Astrocyte (in vitro differentiated cells and primary cell): Measurements from ENCODE around the gene ACAT2. TPM values are rescaled to one million over a fixed set of nuclear protein-coding genes. Genes with fewer than 3 reads are reported as not detected.

Experiments
- DNase-seq: peaks from one replicate; pipeline ENCODE4 v3.0.0-alpha.2; 2010; ENCODE audit warnings: low read depth
- FAIRE-seq: peaks from 2 replicates; lab custom pipeline; 2011; peaks lifted over from hg19 to GRCh38; lab: Jason Lieb, UNC
- H2AFZ ChIP-seq: 2 replicates; pipeline ENCODE4 v1.6.0; 2012; ENCODE audit warnings: low read depth, low read length, inconsistent platforms
- H3K27ac ChIP-seq: 2 replicates; pipeline ENCODE4 v1.5.1; 2011; ENCODE audit warnings: low read depth, low read length, inconsistent platforms
- H3K27me3 ChIP-seq: 2 replicates; pipeline ENCODE4 v1.6.0; 2011; ENCODE audit warnings: low read length, inconsistent platforms; ENCODE audit not compliant: insufficient read depth
- H3K36me3 ChIP-seq: 2 replicates; pipeline ENCODE4 v1.5.1; 2011; ENCODE audit warnings: low read length, inconsistent platforms; ENCODE audit not compliant: insufficient read depth
- H3K4me1 ChIP-seq: 2 replicates; pipeline ENCODE4 v1.5.1; 2011; ENCODE audit warnings: low read length, inconsistent platforms; ENCODE audit not compliant: insufficient read depth
- H3K4me2 ChIP-seq: 2 replicates; pipeline ENCODE4 v1.6.0; 2012; ENCODE audit warnings: low read length, inconsistent platforms
- H3K4me3 ChIP-seq: 2 replicates; pipeline ENCODE4 v1.5.1; 2011; ENCODE audit warnings: low read depth, mild to moderate bottlenecking, low read length, inconsistent platforms; ENCODE audit not compliant: insufficient read depth
- H3K79me2 ChIP-seq: 2 replicates; pipeline ENCODE4 v1.6.0; 2012; ENCODE audit warnings: mild to moderate bottlenecking, low read length, inconsistent platforms; ENCODE audit not compliant: insufficient read depth
- H3K9ac ChIP-seq: 2 replicates; pipeline ENCODE4 v1.6.0; 2012; ENCODE audit warnings: mild to moderate bottlenecking, low read length, inconsistent platforms
- H3K9me3 ChIP-seq: 2 replicates; pipeline ENCODE4 v1.5.1; 2012; ENCODE audit warnings: low read depth, mild to moderate bottlenecking, low read length, inconsistent platforms; ENCODE audit not compliant: insufficient read depth
- H4K20me1 ChIP-seq: 2 replicates; pipeline ENCODE4 v1.6.0; 2012; ENCODE audit warnings: low read length, inconsistent platforms; ENCODE audit not compliant: insufficient read depth
- H3K27ac Mint-ChIP-seq: one replicate; pipeline ENCODE4 v1.8.0; 2021; ENCODE audit warnings: mild to moderate bottlenecking, mixed read lengths; ENCODE audit not compliant: unreplicated experiment
- H3K27me3 Mint-ChIP-seq: one replicate; pipeline ENCODE4 v1.8.0; 2021; ENCODE audit warnings: low read depth, mixed read lengths; ENCODE audit not compliant: unreplicated experiment
- H3K36me3 Mint-ChIP-seq: one replicate; pipeline ENCODE4 v1.8.0; 2021; ENCODE audit warnings: low read depth, mixed read lengths; ENCODE audit not compliant: unreplicated experiment
- H3K4me1 Mint-ChIP-seq: one replicate; pipeline ENCODE4 v1.8.0; 2021; ENCODE audit warnings: low read depth, mixed read lengths; ENCODE audit not compliant: unreplicated experiment
- H3K4me3 Mint-ChIP-seq: one replicate; pipeline ENCODE4 v1.8.0; 2021; ENCODE audit warnings: mild to moderate bottlenecking, moderate library complexity, mixed read lengths; ENCODE audit not compliant: unreplicated experiment
- H3K9me3 Mint-ChIP-seq: one replicate; pipeline ENCODE4 v1.8.0; 2021; ENCODE audit warnings: mild to moderate bottlenecking, mixed read lengths; ENCODE audit not compliant: unreplicated experiment
- EZH2 ChIP-seq: IDR thresholded peaks from 2 replicates; pipeline ENCODE4 v1.6.1; 2012; ENCODE audit warnings: mild to moderate bottlenecking, low read length, inconsistent platforms; ENCODE audit not compliant: insufficient read depth
- total RNA-seq: library from RNA; stranded (reverse); gene quantifications from 2 replicates; pipeline ENCODE4 v1.2.1, GENCODE V29; 2021
- TF ChIP-seq, protein P1 (sequence below): IDR thresholded peaks from 2 replicates; pipeline ENCODE4 v1.5.1; 2011; ENCODE audit warnings: low read depth, mild to moderate bottlenecking, inconsistent platforms, low read length, moderate library complexity; ENCODE audit not compliant: insufficient read depth

Gene ACAT2
- total RNA-seq, 1 donor from 2014 or later = 96.7 TPM

- Histone ChIP-seq H4K20me1 (peaks cover 18% of the 10 kb centered on the region), H3K4me1 (peaks cover 41% of the 10 kb centered on the region), H3K4me3 (peak overlapping the region; percentile 87), H3K9ac (peak overlapping the region; percentile 86), H2AFZ (peak overlapping the region; percentile 51), H3K4me2 (peak overlapping the region; percentile 98), H3K27ac (peak overlapping the region; percentile 91), H3K36me3 (peaks cover 30% of the 10 kb centered on the region), H3K27me3 (no peaks in the 10 kb centered on the region), H3K9me3 (no peaks in the 10 kb centered on the region), H3K79me2 (peaks cover 24% of the 10 kb centered on the region)
- Mint-ChIP-seq H3K4me3 (peak overlapping the region; percentile 89), H3K27me3 (no peaks in the 10 kb centered on the region), H3K9me3 (no peaks in the 10 kb centered on the region), H3K27ac (peak overlapping the region; percentile 86), H3K4me1 (peaks cover 38% of the 10 kb centered on the region), H3K36me3 (peaks cover 29% of the 10 kb centered on the region)
- no peak for DNase-seq
- no peak for FAIRE-seq
- TF ChIP-seq, protein P1, sequence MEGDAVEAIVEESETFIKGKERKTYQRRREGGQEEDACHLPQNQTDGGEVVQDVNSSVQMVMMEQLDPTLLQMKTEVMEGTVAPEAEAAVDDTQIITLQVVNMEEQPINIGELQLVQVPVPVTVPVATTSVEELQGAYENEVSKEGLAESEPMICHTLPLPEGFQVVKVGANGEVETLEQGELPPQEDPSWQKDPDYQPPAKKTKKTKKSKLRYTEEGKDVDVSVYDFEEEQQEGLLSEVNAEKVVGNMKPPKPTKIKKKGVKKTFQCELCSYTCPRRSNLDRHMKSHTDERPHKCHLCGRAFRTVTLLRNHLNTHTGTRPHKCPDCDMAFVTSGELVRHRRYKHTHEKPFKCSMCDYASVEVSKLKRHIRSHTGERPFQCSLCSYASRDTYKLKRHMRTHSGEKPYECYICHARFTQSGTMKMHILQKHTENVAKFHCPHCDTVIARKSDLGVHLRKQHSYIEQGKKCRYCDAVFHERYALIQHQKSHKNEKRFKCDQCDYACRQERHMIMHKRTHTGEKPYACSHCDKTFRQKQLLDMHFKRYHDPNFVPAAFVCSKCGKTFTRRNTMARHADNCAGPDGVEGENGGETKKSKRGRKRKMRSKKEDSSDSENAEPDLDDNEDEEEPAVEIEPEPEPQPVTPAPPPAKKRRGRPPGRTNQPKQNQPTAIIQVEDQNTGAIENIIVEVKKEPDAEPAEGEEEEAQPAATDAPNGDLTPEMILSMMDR = no peak
- no peak for TF ChIP-seq EZH2
These were observed 942 bp downstream of the ACAT2 start for GRCh38 chr6:159762681-159763293.

DNA sequence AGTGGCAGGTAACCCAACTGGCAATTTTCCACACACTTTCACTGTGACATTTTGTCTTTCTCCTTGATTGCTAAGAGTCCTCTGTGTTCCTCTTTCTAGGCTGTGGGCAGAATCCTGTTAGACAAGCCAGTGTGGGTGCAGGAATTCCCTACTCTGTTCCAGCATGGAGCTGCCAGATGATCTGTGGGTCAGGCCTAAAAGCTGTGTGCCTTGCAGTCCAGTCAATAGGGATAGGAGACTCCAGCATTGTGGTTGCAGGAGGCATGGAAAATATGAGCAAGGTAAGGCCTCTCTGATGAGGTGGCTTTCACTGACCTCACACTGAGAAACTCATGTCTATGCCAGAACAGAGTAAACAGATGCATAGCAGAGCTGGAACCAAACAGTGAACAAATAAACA lies 5.1 kb downstream of the ACAT2 start:
- Histone ChIP-seq H4K20me1 (peaks cover 12% of the 10 kb centered on the region), H3K4me2 (no peak overlapping the region), H2AFZ (no peak overlapping the region), H3K36me3 (peaks cover 54% of the 10 kb centered on the region), H3K79me2 (peaks cover 24% of the 10 kb centered on the region), H3K4me3 (no peak overlapping the region), H3K9me3 (no peaks in the 10 kb centered on the region), H3K4me1 (peaks cover 10% of the 10 kb centered on the region), H3K9ac (no peak overlapping the region), H3K27me3 (no peaks in the 10 kb centered on the region), H3K27ac (no peak overlapping the region)
- H3K36me3 Mint-ChIP-seq = peaks cover 39% of the 10 kb centered on the region
- TF ChIP-seq, protein P1 = no peak
- no peak for TF ChIP-seq EZH2
- no peaks in the 10 kb centered on the region for H3K27me3 Mint-ChIP-seq
- H3K4me3 Mint-ChIP-seq = no peak overlapping the region
- FAIRE-seq (no peak), DNase-seq (no peak)
- peaks cover 12% of the 10 kb centered on the region for H3K4me1 Mint-ChIP-seq
- H3K27ac Mint-ChIP-seq = no peak overlapping the region
- H3K9me3 Mint-ChIP-seq = peaks cover 2% of the 10 kb centered on the region

DNA sequence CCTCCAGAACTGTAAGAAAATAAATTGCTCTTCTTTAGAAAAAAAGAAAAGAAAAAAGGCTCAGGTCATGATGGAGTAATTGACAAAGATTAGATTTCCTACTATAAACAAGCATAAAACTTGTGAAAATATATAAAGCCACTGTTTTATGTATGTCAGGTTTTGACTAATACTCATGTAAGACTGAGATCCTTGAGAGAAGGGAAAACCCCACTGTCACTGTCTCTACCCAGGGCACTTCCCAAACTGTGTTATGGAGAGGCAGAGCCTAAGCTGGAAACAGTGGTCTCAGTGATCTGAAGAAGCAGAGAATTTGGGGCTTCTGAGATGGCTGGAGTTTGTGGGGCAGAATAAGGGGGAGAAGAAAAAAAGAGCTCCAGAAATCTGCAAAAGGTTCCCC lies 7.6 kb downstream of the ACAT2 start:
- peaks cover 7% of the 10 kb centered on the region for H4K20me1 ChIP-seq
- Mint-ChIP-seq H3K4me1 (peaks cover 8% of the 10 kb centered on the region), H3K27me3 (no peaks in the 10 kb centered on the region), H3K27ac (no peak overlapping the region), H3K9me3 (peaks cover 2% of the 10 kb centered on the region), H3K4me3 (no peak overlapping the region), H3K36me3 (peaks cover 34% of the 10 kb centered on the region)
- peaks cover 56% of the 10 kb centered on the region for H3K36me3 ChIP-seq
- no peak overlapping the region for H2AFZ ChIP-seq
- H3K4me2 ChIP-seq = no peak overlapping the region
- no peak for TF ChIP-seq EZH2
- TF ChIP-seq, protein P1 = no peak
- DNase-seq = no peak
- no peak overlapping the region for H3K4me3 ChIP-seq
- no peaks in the 10 kb centered on the region for H3K4me1 ChIP-seq
- no peaks in the 10 kb centered on the region for H3K9me3 ChIP-seq
- H3K27ac ChIP-seq = no peak overlapping the region
- peaks cover 10% of the 10 kb centered on the region for H3K79me2 ChIP-seq
- H3K9ac ChIP-seq = no peak overlapping the region
- FAIRE-seq = no peak
- H3K27me3 ChIP-seq = no peaks in the 10 kb centered on the region
